Skeletal muscle cell (primary cell): ENCODE data around the gene DISP1.
"Not testable (repeated sequence)": the region's sequence is repeated elsewhere in the genome, so short reads cannot be mapped to it uniquely, and the experiment has no call there.

Experiments
- DNase-seq: peaks from one replicate; pipeline ENCODE4 v3.0.0-alpha.2; 2010; ENCODE audit warnings: low read depth
- H3K4me3 ChIP-seq: 2 replicates; pipeline ENCODE4 v1.5.1; 2011; ENCODE audit warnings: low read depth, mild to moderate bottlenecking, control low read depth, low read length, moderate library complexity

Gene DISP1

DNA sequence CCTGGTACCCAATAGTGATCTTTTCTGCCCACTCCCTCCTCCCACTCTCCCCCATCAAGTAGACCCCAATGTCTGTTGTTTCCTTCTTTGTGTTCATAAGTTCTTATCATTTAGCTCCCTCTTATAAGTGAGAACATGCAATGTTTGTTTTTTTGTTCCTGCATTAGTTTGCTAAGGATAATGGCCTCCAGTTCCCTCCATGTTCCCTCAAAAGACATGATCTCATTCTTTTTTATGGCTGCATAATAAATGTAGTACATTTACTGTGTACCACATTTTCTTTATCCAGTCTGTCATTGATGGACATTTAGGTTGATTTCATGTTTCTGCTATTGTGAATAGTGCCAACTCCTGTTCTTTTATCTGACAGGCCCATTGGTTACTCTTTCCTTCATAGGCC lies 35.7 kb downstream of the DISP1 start:
- not testable (repeated sequence) for DNase-seq, H3K4me3 ChIP-seq

DNA sequence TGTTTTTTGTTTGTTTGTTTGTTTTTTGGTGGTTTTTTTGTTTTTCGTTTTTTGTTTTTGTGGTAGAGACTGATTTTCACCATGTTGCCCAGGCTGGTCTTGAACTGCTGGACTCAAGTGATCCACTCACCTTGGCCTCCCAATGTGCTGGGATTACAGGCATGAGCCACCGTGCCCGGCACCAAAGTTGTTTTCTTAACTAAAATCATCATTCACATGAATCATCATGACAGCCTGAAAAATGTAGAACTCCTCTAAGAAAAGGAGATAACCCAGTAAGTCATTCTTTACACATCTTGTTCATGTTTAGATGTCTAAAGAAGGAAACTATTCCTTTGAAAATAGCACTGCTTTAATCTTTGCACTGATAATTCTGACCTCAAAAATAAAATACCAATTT lies 37.5 kb downstream of the DISP1 start:
- DNase-seq = no peak
- H3K4me3 ChIP-seq = no peak overlapping the region

DNA sequence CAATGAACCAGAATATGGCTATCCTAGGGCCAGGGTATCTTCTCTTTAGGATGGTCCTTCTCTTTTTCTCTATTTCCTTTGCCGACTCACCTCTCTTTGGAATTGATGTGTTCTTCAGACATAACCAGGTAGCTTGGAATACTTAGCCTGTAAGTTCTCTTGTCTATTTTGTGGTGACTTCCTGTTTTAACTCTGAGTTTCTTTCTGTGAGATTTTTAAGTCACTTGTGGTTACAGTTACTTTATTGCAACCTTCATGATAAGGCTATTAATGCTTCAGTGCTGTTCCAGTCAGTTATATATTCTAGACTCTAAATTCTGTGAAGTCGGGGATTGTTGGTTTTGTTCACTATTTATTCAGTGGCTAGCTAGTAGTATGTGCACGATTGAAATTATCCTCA lies 46.2 kb downstream of the DISP1 start:
- no peak for DNase-seq
- no peak overlapping the region for H3K4me3 ChIP-seq
